Mononuclear cell (primary cell): ENCODE results near the gene ARPIN. TPM values are rescaled to one million over a fixed set of nuclear protein-coding genes. Genes with fewer than 3 reads are reported as not detected.
"Not testable (repeated sequence)": the region's sequence is repeated elsewhere in the genome, so short reads cannot be mapped to it uniquely, and the experiment has no call there.

Experiments
- H3K27me3 ChIP-seq: 2 replicates; pipeline ENCODE4 v1.6.0; 2011; ENCODE audit warnings: low read length, control low read depth; ENCODE audit not compliant: insufficient read depth
- H3K4me1 ChIP-seq: 2 replicates; pipeline ENCODE4 v1.5.1; 2011; ENCODE audit warnings: mild to moderate bottlenecking, low read length, control low read depth; ENCODE audit not compliant: insufficient read depth
- H3K4me3 ChIP-seq: 2 replicates; pipeline ENCODE4 v1.5.1; 2011; ENCODE audit warnings: mild to moderate bottlenecking, low read length, moderate library complexity
- H3K9me3 ChIP-seq: 2 replicates; pipeline ENCODE4 v1.5.1; 2011; ENCODE audit warnings: low read depth, mild to moderate bottlenecking, control low read depth, low read length
- total RNA-seq: library from RNA; depleted of rRNA; stranded (reverse); fragments of >200 nt; gene quantifications from one replicate; pipeline ENCODE4 v1.2.3, GENCODE V29; 2012

The ARPIN gene
- total RNA-seq, 1 donor = 2.9 TPM

GRCh38 chr15:89899295-89899945 lies 13.3 kb downstream of the ARPIN start:
- H3K9me3 ChIP-seq = no peaks in the 10 kb centered on the region
- no peaks in the 10 kb centered on the region for H3K27me3 ChIP-seq
- no peak overlapping the region for H3K4me3 ChIP-seq
- peaks cover 20% of the 10 kb centered on the region for H3K4me1 ChIP-seq

GRCh38 chr15:89898614-89899294 lies 14.0 kb downstream of the ARPIN start:
- H3K9me3 ChIP-seq = no peaks in the 10 kb centered on the region
- H3K4me3 ChIP-seq = no peak overlapping the region
- no peaks in the 10 kb centered on the region for H3K27me3 ChIP-seq
- peaks cover 21% of the 10 kb centered on the region for H3K4me1 ChIP-seq

- H3K4me1 ChIP-seq = peaks cover 21% of the 10 kb centered on the region
- no peak overlapping the region for H3K4me3 ChIP-seq
- H3K9me3 ChIP-seq = no peaks in the 10 kb centered on the region
- H3K27me3 ChIP-seq = no peaks in the 10 kb centered on the region
Observed at GRCh38 chr15:89898146-89898545, 14.6 kb downstream of the ARPIN start.

- Histone ChIP-seq H3K4me3 (peak within 1 kb of the TSS; percentile 64), H3K27me3 (no peaks in the 10 kb centered on the region), H3K9me3 (no peaks in the 10 kb centered on the region), H3K4me1 (peaks cover 32% of the 10 kb centered on the region)
Observed at GRCh38 chr15:89893696-89894447, 18.9 kb downstream of the ARPIN start, which contains the start of gene AP3S2. AP3S2 (minus strand) TSS chr15:89893994; CDS start chr15:89893949, 45 bp downstream.

- Histone ChIP-seq H3K4me3 (peak overlapping the region; percentile 64), H3K27me3 (no peaks in the 10 kb centered on the region), H3K4me1 (peaks cover 32% of the 10 kb centered on the region), H3K9me3 (no peaks in the 10 kb centered on the region)
Observed at GRCh38 chr15:89893027-89893426, 19.7 kb downstream of the ARPIN start.

- no peaks in the 10 kb centered on the region for H3K9me3 ChIP-seq
- no peaks in the 10 kb centered on the region for H3K27me3 ChIP-seq
- H3K4me1 ChIP-seq = peaks cover 21% of the 10 kb centered on the region
- no peak overlapping the region for H3K4me3 ChIP-seq
Observed at GRCh38 chr15:89888214-89888804, 24.4 kb downstream of the ARPIN start.

- Histone ChIP-seq H3K9me3 (no peaks in the 10 kb centered on the region), H3K4me3 (no peak overlapping the region), H3K4me1 (no peaks in the 10 kb centered on the region), H3K27me3 (no peaks in the 10 kb centered on the region)
Observed at GRCh38 chr15:89885611-89886010, 27.1 kb downstream of the ARPIN start.

GRCh38 chr15:89885179-89885578 lies 27.6 kb downstream of the ARPIN start:
- H3K4me1 ChIP-seq, H3K4me3 ChIP-seq, H3K27me3 ChIP-seq, H3K9me3 ChIP-seq: not testable (repeated sequence)

- Histone ChIP-seq H3K4me3 (no peak overlapping the region), H3K9me3 (no peaks in the 10 kb centered on the region), H3K4me1 (peaks cover 5% of the 10 kb centered on the region), H3K27me3 (no peaks in the 10 kb centered on the region)
Observed at GRCh38 chr15:89883518-89883917, 29.2 kb downstream of the ARPIN start.

- Histone ChIP-seq H3K4me3 (no peak overlapping the region), H3K4me1 (peaks cover 29% of the 10 kb centered on the region), H3K27me3 (no peaks in the 10 kb centered on the region), H3K9me3 (no peaks in the 10 kb centered on the region)
Observed at GRCh38 chr15:89880727-89881126, 32.0 kb downstream of the ARPIN start.

- Histone ChIP-seq H3K27me3 (no peaks in the 10 kb centered on the region), H3K9me3 (no peaks in the 10 kb centered on the region), H3K4me3 (no peak overlapping the region)
Observed at GRCh38 chr15:89878323-89878722, 34.4 kb downstream of the ARPIN start.

GRCh38 chr15:89877083-89877425 lies 35.7 kb downstream of the ARPIN start:
- H3K4me3 ChIP-seq = no peak overlapping the region
- H3K4me1 ChIP-seq = peaks cover 38% of the 10 kb centered on the region
- H3K9me3 ChIP-seq = no peaks in the 10 kb centered on the region
- H3K27me3 ChIP-seq = no peaks in the 10 kb centered on the region

More at GRCh38 chr15:89878323-89878722, 34.4 kb downstream of the ARPIN start:
- H3K4me1 ChIP-seq = peaks cover 38% of the 10 kb centered on the region

- Histone ChIP-seq H3K9me3 (no peaks in the 10 kb centered on the region), H3K4me3 (no peak overlapping the region)
Observed at GRCh38 chr15:89876396-89877082, 36.2 kb downstream of the ARPIN start.

GRCh38 chr15:89875741-89876140 lies 37.0 kb downstream of the ARPIN start:
- H3K4me3 ChIP-seq = no peak overlapping the region
- H3K27me3 ChIP-seq = no peaks in the 10 kb centered on the region
- H3K9me3 ChIP-seq = no peaks in the 10 kb centered on the region
- peaks cover 38% of the 10 kb centered on the region for H3K4me1 ChIP-seq

More at GRCh38 chr15:89876396-89877082, 36.2 kb downstream of the ARPIN start:
- Histone ChIP-seq H3K4me1 (peaks cover 38% of the 10 kb centered on the region), H3K27me3 (no peaks in the 10 kb centered on the region)
